ENCODE results near the gene TYMS.

DNA sequence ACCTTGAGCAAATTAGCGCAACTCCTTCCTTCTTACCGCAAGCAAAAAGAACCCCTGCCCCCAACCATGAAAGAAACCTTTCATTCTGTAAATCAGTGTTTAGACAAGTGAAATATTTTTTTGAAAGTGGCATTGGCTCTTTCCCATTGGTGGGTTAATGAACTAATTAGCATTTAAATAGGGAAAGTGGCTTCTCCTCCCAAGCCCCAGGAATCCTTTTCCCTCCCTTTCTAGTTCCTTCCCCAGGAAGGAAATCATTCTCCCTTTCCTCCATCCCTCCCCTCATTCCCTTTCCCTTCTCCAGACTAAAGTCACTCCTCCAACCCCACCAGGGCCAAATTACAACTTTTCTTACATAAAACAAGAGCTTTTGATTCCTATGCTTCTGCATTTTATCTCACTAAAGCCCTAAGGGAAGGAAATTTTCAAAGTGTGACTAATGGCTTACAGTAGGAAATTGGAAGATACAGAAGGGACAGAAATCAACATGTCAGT, 22.9 kb upstream of the TYMS start:
- TF ChIP-seq, protein P1, sequence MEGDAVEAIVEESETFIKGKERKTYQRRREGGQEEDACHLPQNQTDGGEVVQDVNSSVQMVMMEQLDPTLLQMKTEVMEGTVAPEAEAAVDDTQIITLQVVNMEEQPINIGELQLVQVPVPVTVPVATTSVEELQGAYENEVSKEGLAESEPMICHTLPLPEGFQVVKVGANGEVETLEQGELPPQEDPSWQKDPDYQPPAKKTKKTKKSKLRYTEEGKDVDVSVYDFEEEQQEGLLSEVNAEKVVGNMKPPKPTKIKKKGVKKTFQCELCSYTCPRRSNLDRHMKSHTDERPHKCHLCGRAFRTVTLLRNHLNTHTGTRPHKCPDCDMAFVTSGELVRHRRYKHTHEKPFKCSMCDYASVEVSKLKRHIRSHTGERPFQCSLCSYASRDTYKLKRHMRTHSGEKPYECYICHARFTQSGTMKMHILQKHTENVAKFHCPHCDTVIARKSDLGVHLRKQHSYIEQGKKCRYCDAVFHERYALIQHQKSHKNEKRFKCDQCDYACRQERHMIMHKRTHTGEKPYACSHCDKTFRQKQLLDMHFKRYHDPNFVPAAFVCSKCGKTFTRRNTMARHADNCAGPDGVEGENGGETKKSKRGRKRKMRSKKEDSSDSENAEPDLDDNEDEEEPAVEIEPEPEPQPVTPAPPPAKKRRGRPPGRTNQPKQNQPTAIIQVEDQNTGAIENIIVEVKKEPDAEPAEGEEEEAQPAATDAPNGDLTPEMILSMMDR (conservative IDR thresholded peaks at IDR 0.05; ENCODE audit: low read length), result no peak
- TF ChIP-seq EZH2phosphoT487 (IDR thresholded peaks at IDR 0.05; ENCODE audit: borderline replicate concordance, low read depth, low read length), result no peak

Measured in OCI-LY7 (cell line).